ENCODE results near the gene TMEM44. TPM values are rescaled to one million over a fixed set of nuclear protein-coding genes. Genes with fewer than 3 reads are reported as not detected.

The TMEM44 gene
- polyA plus RNA-seq, 1 donor (not counting 4 experiments of a cell fraction or from before 2014, with no cell fraction given): 13.3 TPM

GRCh38 chr3:194543550-194543949 lies 89.7 kb downstream of the TMEM44 start:
- dilution Hi-C loops (cut with MboI; ENCODE audit: extremely low pct_ligation_motif_present, low sequenced_read_pairs): no loop called here
- H3K27ac ChIP-seq (ENCODE audit: control insufficient read depth, insufficient read depth, low read length): no peak overlapping the region
- no peak for FAIRE-seq

GRCh38 chr3:194541483-194541882 lies 91.7 kb downstream of the TMEM44 start:
- no peak for FAIRE-seq
- no peak for DNase-seq (ENCODE audit: low read depth, low spot score)
- H3K36me3 ChIP-seq (ENCODE audit: control insufficient read depth in 2 of 2, extremely low read depth in 1 of 2, insufficient read depth in 2 of 2, low read length in 2 of 2): no peaks in the 10 kb centered on the region

More at GRCh38 chr3:194543550-194543949, 89.7 kb downstream of the TMEM44 start:
- Histone ChIP-seq H3K36me3 (ENCODE audit: control insufficient read depth in 2 of 2, extremely low read depth in 1 of 2, insufficient read depth in 2 of 2, low read length in 2 of 2) (no peaks in the 10 kb centered on the region), H3K79me2 (ENCODE audit: control insufficient read depth, insufficient read depth, low read length) (no peaks in the 10 kb centered on the region), H3K4me1 (ENCODE audit: control insufficient read depth, extremely low read depth, insufficient read depth, low read length) (no peaks in the 10 kb centered on the region), H3K4me2 (ENCODE audit: control insufficient read depth, extremely low read depth, insufficient read depth, low read depth, low read length) (no peak overlapping the region), H4K20me1 (ENCODE audit: control insufficient read depth, extremely low read depth, insufficient read depth, low read length) (no peaks in the 10 kb centered on the region), H3K4me3 (ENCODE audit: control insufficient read depth in 2 of 3, extremely low read depth in 1 of 3, insufficient read depth in 2 of 3, low read depth in 1 of 3, low read length in 3 of 3) (no peak overlapping the region), H3K27me3 (ENCODE audit: control insufficient read depth, extremely low read depth, insufficient read depth, low read length) (no peaks in the 10 kb centered on the region), H3K9me3 (ENCODE audit: control insufficient read depth, low read depth, low read length) (no peaks in the 10 kb centered on the region), H3K9ac (ENCODE audit: control insufficient read depth, extremely low read depth, insufficient read depth, low read length) (no peak overlapping the region), H2AFZ (ENCODE audit: control insufficient read depth, low read length) (no peak overlapping the region), H3K9me1 (ENCODE audit: control insufficient read depth, extremely low read depth, insufficient read depth, low read length) (no peaks in the 10 kb centered on the region)
- TF ChIP-seq CTCF (optimal IDR thresholded peaks at IDR 0.05 in 1 of 3, IDR thresholded peaks at IDR 0.05 in 1 of 3, conservative IDR thresholded peaks at IDR 0.05 in 1 of 3; ENCODE audit: extremely low read depth in 1 of 3, insufficient read depth in 2 of 3, low read length in 3 of 3) (no peak), EZH2 (IDR thresholded peaks at IDR 0.05; ENCODE audit: low read length) (no peak)
- no peak for DNase-seq (ENCODE audit: low read depth, low spot score)

More at GRCh38 chr3:194541483-194541882, 91.7 kb downstream of the TMEM44 start:
- TF ChIP-seq CTCF (optimal IDR thresholded peaks at IDR 0.05 in 1 of 3, IDR thresholded peaks at IDR 0.05 in 1 of 3, conservative IDR thresholded peaks at IDR 0.05 in 1 of 3; ENCODE audit: extremely low read depth in 1 of 3, insufficient read depth in 2 of 3, low read length in 3 of 3) (no peak), EZH2 (IDR thresholded peaks at IDR 0.05; ENCODE audit: low read length) (no peak)
- Histone ChIP-seq H3K4me3 (ENCODE audit: control insufficient read depth in 2 of 3, extremely low read depth in 1 of 3, insufficient read depth in 2 of 3, low read depth in 1 of 3, low read length in 3 of 3) (no peak overlapping the region), H3K9me1 (ENCODE audit: control insufficient read depth, extremely low read depth, insufficient read depth, low read length) (peaks cover 5% of the 10 kb centered on the region), H2AFZ (ENCODE audit: control insufficient read depth, low read length) (no peak overlapping the region), H3K9ac (ENCODE audit: control insufficient read depth, extremely low read depth, insufficient read depth, low read length) (no peak overlapping the region), H3K27me3 (ENCODE audit: control insufficient read depth, extremely low read depth, insufficient read depth, low read length) (no peaks in the 10 kb centered on the region), H3K27ac (ENCODE audit: control insufficient read depth, insufficient read depth, low read length) (no peak overlapping the region), H3K9me3 (ENCODE audit: control insufficient read depth, low read depth, low read length) (no peaks in the 10 kb centered on the region), H3K4me2 (ENCODE audit: control insufficient read depth, extremely low read depth, insufficient read depth, low read depth, low read length) (no peak overlapping the region), H3K79me2 (ENCODE audit: control insufficient read depth, insufficient read depth, low read length) (no peaks in the 10 kb centered on the region), H4K20me1 (ENCODE audit: control insufficient read depth, extremely low read depth, insufficient read depth, low read length) (no peaks in the 10 kb centered on the region), H3K4me1 (ENCODE audit: control insufficient read depth, extremely low read depth, insufficient read depth, low read length) (peaks cover 14% of the 10 kb centered on the region)
- dilution Hi-C loops (cut with MboI; ENCODE audit: extremely low pct_ligation_motif_present, low sequenced_read_pairs): no loop called here
